ENCODE results near the gene ACTN2.

ACTN2 gene

GRCh38 chr1:236750928-236751327 is 64.6 kb downstream of the ACTN2 start:
- DNase-seq (ENCODE audit: low spot score) = no peak
- TF ChIP-seq CTCF (IDR thresholded peaks at IDR 0.05; ENCODE audit: extremely low read depth, missing control alignments) = no peak

- no peak for DNase-seq (ENCODE audit: low spot score)
- no peak for TF ChIP-seq CTCF (IDR thresholded peaks at IDR 0.05; ENCODE audit: extremely low read depth, missing control alignments)
Observed at GRCh38 chr1:236751385-236751784, 65.1 kb downstream of the ACTN2 start.

GRCh38 chr1:236751935-236752334 is 65.6 kb downstream of the ACTN2 start:
- DNase-seq (ENCODE audit: low spot score) = no peak
- no peak for TF ChIP-seq CTCF (IDR thresholded peaks at IDR 0.05; ENCODE audit: extremely low read depth, missing control alignments)

- no peak for DNase-seq (ENCODE audit: low spot score)
- no peak for TF ChIP-seq CTCF (IDR thresholded peaks at IDR 0.05; ENCODE audit: extremely low read depth, missing control alignments)
Observed at GRCh38 chr1:236753516-236753915, 67.2 kb downstream of the ACTN2 start.

- DNase-seq (ENCODE audit: low spot score) = no peak
Observed at GRCh38 chr1:236753964-236754363, 67.7 kb downstream of the ACTN2 start.

GRCh38 chr1:236754525-236755210 is 68.4 kb downstream of the ACTN2 start:
- TF ChIP-seq CTCF (IDR thresholded peaks at IDR 0.05; ENCODE audit: extremely low read depth, missing control alignments) = no peak

More at GRCh38 chr1:236753964-236754363, 67.7 kb downstream of the ACTN2 start:
- TF ChIP-seq CTCF (IDR thresholded peaks at IDR 0.05; ENCODE audit: extremely low read depth, missing control alignments) = no peak

GRCh38 chr1:236757640-236758039 is 71.3 kb downstream of the ACTN2 start:
- no peak for TF ChIP-seq CTCF (IDR thresholded peaks at IDR 0.05; ENCODE audit: extremely low read depth, missing control alignments)
- DNase-seq (ENCODE audit: low spot score) = no peak

More at GRCh38 chr1:236754525-236755210, 68.4 kb downstream of the ACTN2 start:
- no peak for DNase-seq (ENCODE audit: low spot score)

Measured in GM20000 (cell line).